Coronary artery (tissue), 2 donors: ENCODE data around the gene TMEM269.

Source experiments
- DNase-seq: peaks from one replicate; pipeline ENCODE4 v3.0.0-alpha.2; 2017; ENCODE audit warnings: low spot score
- H3K27ac ChIP-seq, 2 donors: fragments of 200-600 bp; sonication (generic); one replicate each; pipeline ENCODE4 v1.5.1; 2016 to 2019
- H3K4me3 ChIP-seq: fragments of 200-600 bp; sonication (generic); 2 replicates; pipeline ENCODE4 v1.5.1; 2016; ENCODE audit warnings: mild to moderate bottlenecking, moderate library complexity
- CTCF ChIP-seq: fragments of 200-600 bp; sonication (generic); IDR thresholded peaks from one replicate; pipeline ENCODE4 v1.5.1; 2019; ENCODE audit warnings: antibody characterized with exemption

TMEM269 gene

GRCh38 chr1:42841440-42842147, 56.8 kb downstream of the TMEM269 start:
- DNase-seq, result no peak
- Histone ChIP-seq H3K4me3 (no peak overlapping the region), H3K27ac (no peak overlapping the region)
- TF ChIP-seq CTCF, result no peak

- no peak overlapping the region for H3K27ac ChIP-seq
- no peak for TF ChIP-seq CTCF
- DNase-seq, result no peak
- H3K4me3 ChIP-seq, result no peak overlapping the region
These were observed 59.9 kb downstream of the TMEM269 start for GRCh38 chr1:42844592-42845140.

GRCh38 chr1:42845193-42845592, 60.4 kb downstream of the TMEM269 start:
- no peak for TF ChIP-seq CTCF
- no peak overlapping the region for H3K4me3 ChIP-seq
- DNase-seq, result no peak
- no peak overlapping the region for H3K27ac ChIP-seq

- no peak for TF ChIP-seq CTCF
- peak overlapping the region; percentile 97 for H3K4me3 ChIP-seq
- DNase-seq, result no peak
- H3K27ac ChIP-seq, result peak overlapping the region in 1 of 2 donors; percentile 11
These were observed 61.1 kb downstream of the TMEM269 start for GRCh38 chr1:42845866-42846256.

- TF ChIP-seq CTCF, result no peak
- H3K4me3 ChIP-seq, result peak within 1 kb of the TSS; percentile 97
- H3K27ac ChIP-seq, result peak within 1 kb of the TSS; percentile 74 to 91
- DNase-seq, result peak; percentile 96
These were observed 61.7 kb downstream of the TMEM269 start, which contains the start of gene ZNF691 for GRCh38 chr1:42846257-42847110. Gene ZNF691, plus strand, starts transcription at chr1:42846613. Its CDS starts 3,046 bp downstream, at chr1:42849659.

- no peak for DNase-seq
- H3K4me3 ChIP-seq, result peak overlapping the region; percentile 97
- TF ChIP-seq CTCF, result no peak
- H3K27ac ChIP-seq, result peak overlapping the region; percentile 74 to 91
These were observed 62.4 kb downstream of the TMEM269 start for GRCh38 chr1:42847111-42847595.
